ENCODE results near the gene TRMT5.

GRCh38 chr14:60999536-60999935, 18.7 kb upstream of the TRMT5 start:
- TF ChIP-seq ZFX (IDR thresholded peaks at IDR 0.05) = no peak
- TF ChIP-seq, protein P1, sequence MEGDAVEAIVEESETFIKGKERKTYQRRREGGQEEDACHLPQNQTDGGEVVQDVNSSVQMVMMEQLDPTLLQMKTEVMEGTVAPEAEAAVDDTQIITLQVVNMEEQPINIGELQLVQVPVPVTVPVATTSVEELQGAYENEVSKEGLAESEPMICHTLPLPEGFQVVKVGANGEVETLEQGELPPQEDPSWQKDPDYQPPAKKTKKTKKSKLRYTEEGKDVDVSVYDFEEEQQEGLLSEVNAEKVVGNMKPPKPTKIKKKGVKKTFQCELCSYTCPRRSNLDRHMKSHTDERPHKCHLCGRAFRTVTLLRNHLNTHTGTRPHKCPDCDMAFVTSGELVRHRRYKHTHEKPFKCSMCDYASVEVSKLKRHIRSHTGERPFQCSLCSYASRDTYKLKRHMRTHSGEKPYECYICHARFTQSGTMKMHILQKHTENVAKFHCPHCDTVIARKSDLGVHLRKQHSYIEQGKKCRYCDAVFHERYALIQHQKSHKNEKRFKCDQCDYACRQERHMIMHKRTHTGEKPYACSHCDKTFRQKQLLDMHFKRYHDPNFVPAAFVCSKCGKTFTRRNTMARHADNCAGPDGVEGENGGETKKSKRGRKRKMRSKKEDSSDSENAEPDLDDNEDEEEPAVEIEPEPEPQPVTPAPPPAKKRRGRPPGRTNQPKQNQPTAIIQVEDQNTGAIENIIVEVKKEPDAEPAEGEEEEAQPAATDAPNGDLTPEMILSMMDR (conservative IDR thresholded peaks at IDR 0.05) = no peak

All from C4-2B (cell line).